K562 (cell line): ENCODE data around the gene ITGA7. TPM values are rescaled to one million over a fixed set of nuclear protein-coding genes. Genes with fewer than 3 reads are reported as not detected.
A peak's percentile ranks its signal among the peaks of the same experiment; 100 is the strongest.

Experiments used
- BACH1 ChIP-seq: fragments of 200-800 bp; sonication (Bioruptor generic); IDR thresholded peaks from 2 replicates; pipeline ENCODE4 v1.6.1; 2016; ENCODE audit warnings: missing genetic modification characterization, missing compliant biosample characterization
- CEBPZ ChIP-seq: fragments of 150-350 bp; IDR thresholded peaks from 2 replicates; pipeline ENCODE4 v1.6.1; 2014; ENCODE audit warnings: low read depth, mild to moderate bottlenecking, low read length, borderline replicate concordance
- HCFC1 ChIP-seq: IDR thresholded peaks from 2 replicates; pipeline ENCODE4 v1.6.1; 2012; ENCODE audit warnings: low read depth, low read length, improper control_type of control experiment
- HDAC2 ChIP-seq: fragments of 450-650 bp; IDR thresholded peaks from 2 replicates; pipeline ENCODE4 v1.6.1; 2016; ENCODE audit warnings: mild to moderate bottlenecking
- KAT8 ChIP-seq: fragments of 450-650 bp; IDR thresholded peaks from 2 replicates; pipeline ENCODE4 v1.6.1; 2016; ENCODE audit warnings: low read depth, mild to moderate bottlenecking
- KLF10 ChIP-seq: fragments of 250-450 bp; sonication (Bioruptor Pico); IDR thresholded peaks from 2 replicates; pipeline ENCODE4 v1.6.1; 2021; ENCODE audit warnings: matching md5 sums
- PCBP2 ChIP-seq: fragments of 200-400 bp; formaldehyde crosslinking; IDR thresholded peaks from 2 replicates; pipeline ENCODE4 v1.6.1; 2018; ENCODE audit warnings: low read length, low read depth, mild to moderate bottlenecking, moderate library complexity; ENCODE audit not compliant: poor library complexity, severe bottlenecking
- PREB ChIP-seq: sonication (generic); formaldehyde crosslinking; IDR thresholded peaks from 2 replicates; pipeline ENCODE4 v1.8.1; 2023; ENCODE audit warnings: mild to moderate bottlenecking, missing genetic modification reagents
- SETDB1 ChIP-seq: IDR thresholded peaks from one replicate; pipeline ENCODE4 v1.6.1; 2012; ENCODE audit warnings: low read length, control low read depth, inconsistent platforms
- SP2 ChIP-seq: IDR thresholded peaks from 2 replicates; pipeline ENCODE4 v1.6.1; 2011; ENCODE audit warnings: mild to moderate bottlenecking, low read depth, low read length, moderate library complexity; ENCODE audit not compliant: poor library complexity, severe bottlenecking; ENCODE audit errors: extremely low read depth
- ZBTB9 ChIP-seq: fragments of 450-650 bp; formaldehyde crosslinking; IDR thresholded peaks from 2 replicates; pipeline ENCODE4 v1.4.0; 2020; ENCODE audit warnings: mild to moderate bottlenecking, moderate library complexity
- ZNF407 ChIP-seq: fragments of 450-650 bp; IDR thresholded peaks from 2 replicates; pipeline ENCODE4 v1.6.1; 2016; ENCODE audit warnings: low read depth
- polyA plus RNA-seq, 8 experiments: library from polyadenylated mRNA; depleted of rRNA in 4 of 8; stranded (reverse) in 5 of 8; unstranded in 3 of 8; fragments of >200 nt; fragmentation: Nextera tagmentation in 2 of 8; fragmentation: Illumina TruSeq in 1 of 8; extraction: Ambion mirVana in 2 of 8; extraction: Trizol in 1 of 8; gene quantifications; 2 replicates each; pipeline versions ENCODE4 v1.2.1 to v1.2.3, GENCODE V29; 2011 to 2014; ENCODE audit warnings: inconsistent platforms in 1 of 8, missing spikeins in 1 of 8
- total RNA-seq, 7 experiments: library from RNA; depleted of rRNA in 6 of 7; stranded (reverse); fragments of >200 nt in 6 of 7; fragmentation: Illumina TruSeq in 2 of 7; extraction: Trizol in 2 of 7; gene quantifications; 2 replicates each; pipeline versions ENCODE4 v1.2.1 to v1.2.3, GENCODE V29; 2011 to 2021; ENCODE audit warnings: low replicate concordance in 1 of 7

The ITGA7 gene
- total and polyA plus RNA-seq, 9 of the 15 experiments (the other 6 are each of a cell fraction or from before 2014, with no cell fraction given) = 0.11 to 2.3 (median 0.56) TPM; not detected in 1

- peak; percentile 53 for TF ChIP-seq SP2
- TF ChIP-seq CEBPZ = no peak
- TF ChIP-seq KAT8 = peak; percentile 95
- no peak for TF ChIP-seq PREB (CRISPR knock-in tag)
- no peak for TF ChIP-seq ZNF407
- peak; percentile 73 for TF ChIP-seq HCFC1
- peak; percentile 74; the same call in 1 of the 2 replicates for TF ChIP-seq ZBTB9 (CRISPR knock-in tag)
- TF ChIP-seq PCBP2 = no peak
- peak; percentile 93 for TF ChIP-seq HDAC2
- TF ChIP-seq BACH1 (tag) = no peak
- no peak for TF ChIP-seq SETDB1
- TF ChIP-seq KLF10 (CRISPR knock-in tag) = no peak
Measured at GRCh38 chr12:55715833-55716581, 8.3 kb upstream of the ITGA7 start, which contains the start of gene BLOC1S1 (continued).
